Common myeloid progenitor, CD34-positive (primary cell): ENCODE data around the gene ATP9A.

Source experiments
- CTCF ChIA-PET: fragments of 350-600 bp; sonication (Branson Sonifier 250); formaldehyde crosslinking; loops from one replicate; lab custom pipeline; 2021; ENCODE audit warnings: antibody characterized with exemption; lab: Charles Lee
- POLR2A ChIA-PET: fragments of 350-600 bp; sonication (Branson Sonifier 250); formaldehyde crosslinking; loops from one replicate; lab custom pipeline; 2021; ENCODE audit warnings: antibody characterized with exemption; lab: Charles Lee
- DNase-seq, 3 donors: peaks; one replicate each; pipeline versions ENCODE4 v3.0.0 to v3.0.0-alpha.2; 2013
- H3K27ac ChIP-seq, 2 experiments: 1 replicate in 1 of 2; 2 replicates in 1 of 2; pipeline ENCODE4 v1.7.0; 2013; ENCODE audit warnings: inconsistent platforms in 2 of 2, low read length in 2 of 2, mild to moderate bottlenecking in 2 of 2, low read depth in 1 of 2, moderate library complexity in 1 of 2; ENCODE audit not compliant: severe bottlenecking in 2 of 2, insufficient read depth in 1 of 2, poor library complexity in 1 of 2
- H3K27me3 ChIP-seq, 5 experiments: replicated peaks in 2 of 5; 1 replicate in 3 of 5; 2 replicates in 2 of 5; pipeline versions ENCODE4 v1.6.1 to v1.7.0; 2013; ENCODE audit warnings: low read length in 4 of 5, mild to moderate bottlenecking in 2 of 5, moderate library complexity in 2 of 5, inconsistent platforms in 1 of 5; ENCODE audit not compliant: insufficient read depth in 5 of 5, control insufficient read depth in 4 of 5
- H3K36me3 ChIP-seq, 4 experiments: 1 replicate in 2 of 4; 2 replicates in 2 of 4; pipeline versions ENCODE4 v1.6.1 to v1.7.0; 2013; ENCODE audit warnings: low read length in 3 of 4, control low read depth in 1 of 4, mild to moderate bottlenecking in 1 of 4; ENCODE audit not compliant: control insufficient read depth in 4 of 4, insufficient read depth in 4 of 4
- H3K4me1 ChIP-seq, 4 experiments: 1 replicate in 3 of 4; 2 replicates in 1 of 4; pipeline versions ENCODE4 v1.6.1 to v1.7.1; 2013; ENCODE audit warnings: low read length in 3 of 4, mild to moderate bottlenecking in 3 of 4, control low read depth in 1 of 4, inconsistent platforms in 1 of 4, moderate library complexity in 1 of 4; ENCODE audit not compliant: control insufficient read depth in 4 of 4, insufficient read depth in 4 of 4; ENCODE audit errors: control extremely low read depth in 1 of 4
- H3K4me3 ChIP-seq, 7 experiments: 1 replicate in 4 of 7; 2 replicates in 3 of 7; pipeline versions ENCODE4 v1.5.1 to v1.7.0; 2013; ENCODE audit warnings: mild to moderate bottlenecking in 7 of 7, low read length in 6 of 7, moderate library complexity in 6 of 7, inconsistent platforms in 2 of 7, low read depth in 2 of 7, control low read depth in 1 of 7; ENCODE audit not compliant: insufficient read depth in 4 of 7, control insufficient read depth in 1 of 7; ENCODE audit errors: extremely low read depth in 1 of 7
- H3K9me3 ChIP-seq, 5 experiments: 1 replicate in 4 of 5; 2 replicates in 1 of 5; pipeline versions ENCODE4 v1.6.1 to v1.7.1; 2013; ENCODE audit warnings: low read length in 4 of 5, mild to moderate bottlenecking in 2 of 5, inconsistent platforms in 1 of 5, low read depth in 1 of 5, moderate library complexity in 1 of 5; ENCODE audit not compliant: control insufficient read depth in 4 of 5, insufficient read depth in 2 of 5; ENCODE audit errors: control extremely low read depth in 1 of 5
- WGBS: methylation state at CpG from one replicate; pipeline ENCODE4 v1.1.5; 2013; ENCODE audit not compliant: insufficient coverage; 5-methylcytosine and 5-hydroxymethylcytosine counted together

ATP9A gene

DNA sequence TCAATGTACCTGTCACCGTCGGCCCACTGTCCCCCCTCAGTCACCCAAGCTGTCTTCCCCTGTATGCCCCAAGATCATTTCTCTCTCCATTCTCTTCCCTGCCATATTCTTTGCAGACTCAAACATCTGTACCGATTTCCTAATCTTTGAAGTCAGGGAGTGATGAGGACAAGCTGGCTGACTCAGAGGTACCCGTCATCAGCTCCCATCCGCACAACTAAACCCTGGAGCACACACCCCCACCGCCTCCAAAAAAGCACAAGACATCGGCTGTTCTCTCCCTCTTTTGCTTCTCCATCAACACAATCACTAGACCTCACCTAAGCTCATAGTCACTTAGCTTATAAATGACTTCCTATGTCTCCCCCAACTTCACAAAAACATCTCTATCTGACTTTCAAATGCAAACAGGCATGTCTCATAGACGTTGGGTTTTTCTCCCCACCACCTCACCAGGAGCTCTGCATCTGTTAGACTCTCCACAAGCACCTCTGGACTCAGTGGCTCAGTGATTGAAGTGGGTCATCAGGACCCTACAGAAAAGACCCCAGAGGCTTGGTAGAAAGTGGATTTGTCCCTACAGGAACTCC is 214.2 kb downstream of the ATP9A start:
- Histone ChIP-seq H3K4me3 (no peak overlapping the region), H3K27me3 (peaks cover 0 to 2% (median 0%) of the 10 kb centered on the region in 5 experiments), H3K9me3 (no peaks in the 10 kb centered on the region), H3K36me3 (no peaks in the 10 kb centered on the region), H3K4me1 (peaks cover 0 to 5% (median 1%) of the 10 kb centered on the region in 4 experiments), H3K27ac (no peak overlapping the region)
- POLR2A ChIA-PET: interaction anchor here (1.0 kb wide), 1 partner anchor 11 kb away, joined by 4 read pairs; the partner anchor contains the start of gene NFATC2
- DNase-seq: no peak
- CTCF ChIA-PET: interaction anchor here (0.8 to 1.3 kb wide), 6 partner anchors 10 to 60 kb away, joined by 3 to 5 read pairs (median 4); partner anchors contain the start of gene NFATC2
- WGBS: 60% methylated on average over 6 of the region's 8 CpGs

DNA sequence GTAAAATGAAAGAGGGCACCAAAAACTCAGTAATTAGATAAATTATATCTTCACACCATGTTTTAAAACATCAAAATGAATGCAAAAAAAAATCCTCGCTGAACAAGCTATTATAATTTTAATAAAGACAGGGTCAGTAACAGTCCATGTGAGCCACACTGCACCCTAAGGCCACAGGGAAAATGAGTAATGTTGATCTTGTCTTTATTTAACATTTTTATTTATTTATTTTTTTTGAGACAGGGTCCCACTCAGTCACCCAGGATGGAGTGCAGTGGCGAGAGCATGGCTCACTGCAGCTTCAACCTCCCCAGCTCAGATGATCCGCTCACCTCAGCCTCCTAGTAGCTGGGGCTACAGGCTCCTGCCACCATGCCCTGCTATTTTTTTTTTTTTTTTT is 217.0 kb downstream of the ATP9A start:
- no peaks in the 10 kb centered on the region for H3K9me3 ChIP-seq
- no peaks in the 10 kb centered on the region for H3K27me3 ChIP-seq
- peaks cover 0 to 5% (median 1%) of the 10 kb centered on the region in 4 experiments for H3K4me1 ChIP-seq
- POLR2A ChIA-PET: no interaction called here
- 100% methylated on average over 1 of the region's 3 CpGs for WGBS
- H3K4me3 ChIP-seq: no peak overlapping the region
- CTCF ChIA-PET: no interaction called here
- DNase-seq: no peak
- H3K27ac ChIP-seq: no peak overlapping the region
- no peaks in the 10 kb centered on the region for H3K36me3 ChIP-seq

DNA sequence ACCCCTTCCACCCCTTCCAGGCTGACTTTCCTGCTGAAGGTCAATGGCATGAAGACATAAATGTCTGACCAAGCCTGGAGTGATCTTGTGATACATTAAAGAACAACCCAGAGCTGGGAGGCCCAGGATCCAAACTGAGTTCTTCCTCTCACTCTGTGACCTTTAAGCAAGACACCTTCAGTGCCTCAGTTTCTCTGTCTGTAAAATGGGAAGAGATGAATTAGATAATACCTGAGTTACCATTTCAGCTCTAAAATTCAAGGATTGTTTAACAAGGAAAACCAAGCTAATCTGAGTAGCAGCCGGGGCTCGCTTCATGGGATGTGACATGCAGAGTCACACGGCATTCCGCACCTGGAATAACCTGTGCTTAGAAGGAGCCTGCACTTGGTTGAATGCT is 218.7 kb downstream of the ATP9A start:
- H3K4me3 ChIP-seq: no peak overlapping the region
- CTCF ChIA-PET: interaction anchor here (1.2 to 1.6 kb wide), 2 partner anchors 11 to 251 kb away, joined by 3 to 6 read pairs; no protein-coding TSS in a partner anchor
- H3K27ac ChIP-seq: no peak overlapping the region
- 100% methylated on average over 4 of the region's 4 CpGs for WGBS
- H3K36me3 ChIP-seq: no peaks in the 10 kb centered on the region
- POLR2A ChIA-PET: no interaction called here
- no peaks in the 10 kb centered on the region for H3K27me3 ChIP-seq
- H3K9me3 ChIP-seq: no peaks in the 10 kb centered on the region
- H3K4me1 ChIP-seq: peaks cover 0 to 3% (median under 1%) of the 10 kb centered on the region in 4 experiments
- no peak for DNase-seq

DNA sequence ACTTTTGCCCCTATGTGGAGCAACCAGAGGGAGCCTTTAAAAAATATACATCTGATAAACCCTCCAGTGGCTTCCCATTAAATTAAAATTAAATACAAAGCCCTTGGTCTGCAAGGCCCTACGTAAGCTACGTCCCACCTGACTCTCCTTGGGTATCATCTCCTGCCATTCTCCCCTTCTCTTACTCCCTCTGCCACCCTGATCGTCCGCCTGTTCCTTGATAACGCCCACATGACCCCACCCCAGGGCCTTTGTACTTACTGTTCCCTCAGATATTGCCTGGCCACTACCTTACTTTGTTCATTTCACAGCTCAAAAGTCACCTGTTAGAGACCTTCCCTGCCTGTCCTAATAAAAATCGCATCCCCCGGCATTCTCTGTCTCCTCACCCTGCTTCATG is 220.2 kb downstream of the ATP9A start:
- no peak overlapping the region for H3K4me3 ChIP-seq
- no peaks in the 10 kb centered on the region for H3K27me3 ChIP-seq
- ChIA-PET CTCF (interaction anchor here (1.2 to 1.6 kb wide), 2 partner anchors 12 to 19 kb away, joined by 3 to 6 read pairs; no protein-coding TSS in a partner anchor), POLR2A (no interaction called here)
- DNase-seq: no peak
- H3K4me1 ChIP-seq: peaks cover 0 to 9% (median 7%) of the 10 kb centered on the region in 4 experiments
- H3K36me3 ChIP-seq: no peaks in the 10 kb centered on the region
- no peak overlapping the region for H3K27ac ChIP-seq
- WGBS: 86% methylated on average over 5 of the region's 7 CpGs
- H3K9me3 ChIP-seq: no peaks in the 10 kb centered on the region
